Measurements from ENCODE around the gene TUBGCP3. TPM values are rescaled to one million over a fixed set of nuclear protein-coding genes. Genes with fewer than 3 reads are reported as not detected.

The TUBGCP3 gene
- total and polyA plus RNA-seq, 9 of the 15 experiments (the other 6 are each of a cell fraction or from before 2014, with no cell fraction given): 3.0 to 24.8 (median 15.2) TPM

GRCh38 chr13:112580912-112581311, 7.0 kb downstream of the TUBGCP3 start:
- peaks cover 12% of the 10 kb centered on the region for H4K20me1 ChIP-seq (replicated peaks; ENCODE audit: control insufficient read depth, insufficient read depth, low read length)
- no peaks in the 10 kb centered on the region for H3K9me3 ChIP-seq (replicated peaks; ENCODE audit: control insufficient read depth, insufficient read depth, low read depth, low read length)
- H3K36me3 ChIP-seq (ENCODE audit: control insufficient read depth, insufficient read depth, low read length): peaks cover 5% of the 10 kb centered on the region; the same call in 1 of the 3 replicates
- ChIA-PET CTCF (ENCODE audit: low intra/inter-chr PET ratio) (no interaction called here), POLR2A (interaction anchor here (1.4 to 1.5 kb wide), 2 partner anchors 15 to 17 kb away, joined by 4 read pairs; no protein-coding TSS in a partner anchor)
- no peaks in the 10 kb centered on the region for H3K27me3 ChIP-seq (ENCODE audit: control insufficient read depth in 2 of 2, insufficient read depth in 2 of 2, low read length in 2 of 2)
- DNase-seq (ENCODE audit: extremely low read depth in 1 of 4, low spot score in 3 of 4) (no peak), ATAC-seq (no peak), FAIRE-seq (no peak)
- in situ Hi-C loops (cut with MboI) (no loop called here), intact Hi-C loops (cut with micrococcal nuclease) (no loop called here)
- H3K4me1 ChIP-seq (replicated peaks in 1 of 2; ENCODE audit: control insufficient read depth in 2 of 2, insufficient read depth in 2 of 2, low read length in 2 of 2): peaks cover 16% of the 10 kb centered on the region in 2 experiments
- H3K79me2 ChIP-seq (ENCODE audit: control insufficient read depth, insufficient read depth, low read length): peaks cover 96% of the 10 kb centered on the region
- no peak overlapping the region for H3K9ac ChIP-seq (ENCODE audit: insufficient read depth in 1 of 2, low read depth in 2 of 2, low read length in 2 of 2)
- no peak overlapping the region for H2AFZ ChIP-seq (ENCODE audit: low read depth, low read length)
- no peak overlapping the region for H3K27ac ChIP-seq (ENCODE audit: extremely low read depth, low read depth, low read length)
- BruUV-seq (replicated peaks): no TSS peak
- H3K4me2 ChIP-seq (ENCODE audit: insufficient read depth, low read length): no peak overlapping the region
- no peaks in the 10 kb centered on the region for H3K9me1 ChIP-seq (ENCODE audit: control insufficient read depth, insufficient read depth, low read length)
- no peak overlapping the region for H3K4me3 ChIP-seq
- 78% methylated on average over 3 of the region's 3 CpGs for WGBS (ENCODE audit: insufficient coverage, low coverage, missing lambda C conversion rate)
- TF ChIP-seq XRCC4 (IDR thresholded peaks at IDR 0.05; ENCODE audit: extremely low read depth, insufficient read depth, insufficient read length): no peak
- TF ChIP-seq KDM1A (IDR thresholded peaks at IDR 0.05): no peak
- TF ChIP-seq TFAM (CRISPR knock-in tag; conservative IDR thresholded peaks at IDR 0.05): no peak
- no peak for TF ChIP-seq NUFIP1 (IDR thresholded peaks at IDR 0.05; ENCODE audit: partially characterized antibody)
- TF ChIP-seq ZNF609 (CRISPR knock-in tag; IDR thresholded peaks at IDR 0.05; ENCODE audit: borderline replicate concordance): no peak
- TF ChIP-seq, protein P1, sequence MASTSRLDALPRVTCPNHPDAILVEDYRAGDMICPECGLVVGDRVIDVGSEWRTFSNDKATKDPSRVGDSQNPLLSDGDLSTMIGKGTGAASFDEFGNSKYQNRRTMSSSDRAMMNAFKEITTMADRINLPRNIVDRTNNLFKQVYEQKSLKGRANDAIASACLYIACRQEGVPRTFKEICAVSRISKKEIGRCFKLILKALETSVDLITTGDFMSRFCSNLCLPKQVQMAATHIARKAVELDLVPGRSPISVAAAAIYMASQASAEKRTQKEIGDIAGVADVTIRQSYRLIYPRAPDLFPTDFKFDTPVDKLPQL (IDR thresholded peaks at IDR 0.05; ENCODE audit: extremely low read depth, insufficient read length): no peak
- TF ChIP-seq TCF3 (CRISPR knock-in tag; IDR thresholded peaks at IDR 0.05): no peak
- TF ChIP-seq, protein P2, sequence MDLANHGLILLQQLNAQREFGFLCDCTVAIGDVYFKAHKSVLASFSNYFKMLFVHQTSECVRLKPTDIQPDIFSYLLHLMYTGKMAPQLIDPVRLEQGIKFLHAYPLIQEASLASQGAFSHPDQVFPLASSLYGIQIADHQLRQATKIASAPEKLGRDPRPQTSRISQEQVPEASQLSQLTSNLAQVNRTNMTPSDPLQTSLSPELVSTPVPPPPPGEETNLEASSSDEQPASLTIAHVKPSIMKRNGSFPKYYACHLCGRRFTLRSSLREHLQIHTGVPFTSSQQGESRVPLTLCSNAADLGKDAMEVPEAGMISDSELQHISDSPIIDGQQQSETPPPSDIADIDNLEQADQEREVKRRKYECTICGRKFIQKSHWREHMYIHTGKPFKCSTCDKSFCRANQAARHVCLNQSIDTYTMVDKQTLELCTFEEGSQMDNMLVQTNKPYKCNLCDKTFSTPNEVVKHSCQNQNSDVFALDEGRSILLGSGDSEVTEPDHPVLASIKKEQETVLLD (IDR thresholded peaks at IDR 0.05): no peak
- TF ChIP-seq EGR1 (conservative IDR thresholded peaks at IDR 0.05): no peak
- TF ChIP-seq NFIC (IDR thresholded peaks at IDR 0.05): no peak
- no peak for TF ChIP-seq HES1 (IDR thresholded peaks at IDR 0.05; ENCODE audit: low read depth)
- TF ChIP-seq GATA2 (CRISPR knock-in tag; IDR thresholded peaks at IDR 0.05): no peak
- TF ChIP-seq CREB1 (IDR thresholded peaks at IDR 0.05): no peak
- TF ChIP-seq CREB1 (CRISPR knock-in tag; IDR thresholded peaks at IDR 0.05): no peak
- TF ChIP-seq TCF15 (CRISPR knock-in tag; IDR thresholded peaks at IDR 0.05): no peak
- no peak for TF ChIP-seq GTF2F1 (IDR thresholded peaks at IDR 0.05; ENCODE audit: low read depth, low read length)
- TF ChIP-seq ZNF436 (CRISPR knock-in tag; IDR thresholded peaks at IDR 0.05): no peak
